GM21825 (cell line): ENCODE data around the gene URB2.
"Not testable (repeated sequence)": the region's sequence is repeated elsewhere in the genome, so short reads cannot be mapped to it uniquely, and the experiment has no call there.

Experiments used
- ATAC-seq: cut with Tn5 transposase; IDR thresholded peaks from one replicate; pipeline ENCODE4 v1.9.1; 2021; ENCODE audit warnings: mild to moderate bottlenecking, moderate library complexity; ENCODE audit not compliant: unreplicated experiment

The URB2 gene

DNA sequence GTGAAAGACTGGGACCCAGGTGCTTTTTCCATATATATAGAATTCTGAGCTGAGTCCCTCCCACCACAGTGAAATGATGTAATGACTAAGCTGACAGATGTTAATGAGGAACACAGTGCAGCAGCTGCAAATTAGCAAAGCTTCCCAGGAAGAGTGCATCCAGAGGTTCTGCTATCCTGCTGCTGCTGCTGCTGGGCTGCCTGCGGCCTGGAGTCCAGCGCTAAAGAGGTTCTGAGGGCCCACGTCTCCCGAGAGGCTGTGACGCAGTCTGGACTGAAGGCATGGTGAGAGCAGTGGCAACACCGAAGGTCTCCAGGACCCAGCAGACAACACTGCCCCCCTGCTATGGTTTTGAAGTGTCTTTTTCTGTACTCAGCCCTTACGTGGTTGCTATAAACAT, 63.9 kb downstream of the URB2 start:
- ATAC-seq = no peak

DNA sequence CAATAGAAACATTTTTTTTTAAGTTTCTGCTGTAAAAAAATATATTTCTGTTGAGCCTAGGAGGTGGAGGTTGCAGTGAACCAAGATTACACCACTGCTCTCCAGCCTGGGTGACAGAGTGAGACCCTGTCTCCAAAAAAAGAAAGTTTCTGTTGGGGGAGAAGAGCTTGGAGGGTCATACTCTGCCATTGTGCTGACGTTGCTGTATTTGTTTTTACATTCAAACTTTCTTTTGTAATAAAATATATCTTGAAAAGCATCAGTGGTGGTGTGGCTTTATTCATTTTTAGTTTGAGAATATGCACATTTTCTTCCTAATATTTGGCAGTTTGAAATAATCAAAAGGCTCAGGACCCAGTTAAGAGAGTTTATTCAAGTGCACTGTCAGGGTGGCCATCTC, 64.6 kb downstream of the URB2 start:
- ATAC-seq = no peak

DNA sequence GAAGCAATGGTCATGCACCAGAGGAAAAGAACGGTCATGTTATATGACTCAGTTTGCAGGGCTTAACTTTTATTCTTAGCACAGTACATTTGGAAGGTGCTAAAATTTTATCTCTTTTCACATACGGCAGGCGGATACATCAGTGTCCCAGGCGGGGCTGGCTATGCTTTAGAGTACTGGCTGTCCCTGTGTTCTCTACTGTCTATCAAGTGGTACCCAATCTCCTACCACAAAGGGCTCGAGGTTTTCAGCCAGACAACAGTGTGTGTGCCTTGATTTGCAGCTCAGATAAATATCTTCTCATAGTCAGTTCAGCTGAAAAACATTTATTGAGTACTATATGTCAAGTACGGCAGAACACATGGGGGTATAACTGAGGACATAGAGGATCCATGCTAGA, 65.3 kb downstream of the URB2 start:
- ATAC-seq = no peak

DNA sequence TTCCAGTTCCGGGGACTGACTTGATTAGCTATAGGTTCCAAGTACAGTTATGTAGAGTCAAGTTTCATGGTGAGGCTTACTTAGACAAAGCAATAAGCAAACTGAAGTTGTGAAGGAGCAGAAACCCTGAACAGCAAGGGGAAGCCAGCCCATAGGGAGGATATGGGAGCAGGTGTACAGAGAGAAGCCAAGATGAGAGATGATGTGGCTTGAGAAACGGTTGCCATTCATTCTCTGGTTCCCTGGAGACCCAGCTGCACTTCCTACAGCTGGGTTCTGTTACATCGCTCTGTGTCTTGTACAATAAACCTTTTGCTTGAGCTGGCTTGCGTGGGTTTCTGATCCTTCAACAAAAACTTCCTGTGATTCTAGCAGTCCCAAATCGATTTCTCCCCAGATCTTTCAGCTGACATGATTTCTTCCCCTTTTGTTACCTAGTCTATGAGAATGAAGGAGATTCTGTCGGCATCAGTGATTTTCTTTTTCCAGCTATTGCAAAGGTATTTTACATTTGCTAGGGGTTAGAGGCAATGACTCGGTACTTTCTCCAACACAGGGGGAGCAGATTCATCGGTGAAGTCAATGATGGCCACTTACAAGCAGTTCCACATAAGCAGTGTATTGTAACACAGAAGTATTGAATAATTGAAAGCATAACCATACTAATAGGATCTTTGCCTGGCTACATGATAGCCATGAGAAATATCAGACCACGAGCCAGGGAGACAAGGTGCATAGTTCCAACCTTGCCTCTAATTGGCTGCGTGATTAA, 67.3 kb downstream of the URB2 start:
- ATAC-seq = peak; percentile 62

DNA sequence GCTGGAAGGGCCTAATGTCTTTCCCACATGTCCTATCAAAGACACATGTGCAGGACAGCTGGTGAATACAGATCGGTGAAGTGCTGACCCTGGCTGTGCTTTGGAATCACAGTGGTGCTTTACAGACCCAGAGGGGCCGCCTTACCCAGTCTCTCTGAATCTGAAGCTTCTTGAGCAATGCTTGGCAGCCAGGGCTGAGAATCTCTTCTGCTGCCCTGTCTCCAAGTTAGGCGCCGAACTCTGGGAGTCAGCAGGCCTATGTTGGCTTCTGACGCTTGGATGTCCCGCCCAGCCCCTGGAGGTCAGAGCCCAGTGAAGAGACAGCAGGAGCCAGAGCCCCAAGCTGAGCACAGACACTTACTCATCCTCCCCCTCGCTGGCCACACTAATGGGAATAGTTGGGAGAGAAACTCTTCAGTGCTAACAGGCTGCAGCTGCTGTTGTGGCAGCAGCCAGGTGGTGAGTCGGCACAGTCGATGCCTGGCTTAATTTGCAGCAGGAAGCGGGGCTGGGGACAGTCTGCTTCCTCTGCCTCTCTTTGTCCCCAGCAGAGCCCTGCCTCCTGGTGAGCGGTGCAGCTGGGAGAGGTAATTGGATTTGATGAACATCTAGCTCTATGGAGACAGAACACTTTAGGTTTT, 68.1 kb downstream of the URB2 start:
- no peak for ATAC-seq

- no peak for ATAC-seq
These were observed 70.3 kb downstream of the URB2 start for GRCh38 chr1:229696385-229696784.

DNA sequence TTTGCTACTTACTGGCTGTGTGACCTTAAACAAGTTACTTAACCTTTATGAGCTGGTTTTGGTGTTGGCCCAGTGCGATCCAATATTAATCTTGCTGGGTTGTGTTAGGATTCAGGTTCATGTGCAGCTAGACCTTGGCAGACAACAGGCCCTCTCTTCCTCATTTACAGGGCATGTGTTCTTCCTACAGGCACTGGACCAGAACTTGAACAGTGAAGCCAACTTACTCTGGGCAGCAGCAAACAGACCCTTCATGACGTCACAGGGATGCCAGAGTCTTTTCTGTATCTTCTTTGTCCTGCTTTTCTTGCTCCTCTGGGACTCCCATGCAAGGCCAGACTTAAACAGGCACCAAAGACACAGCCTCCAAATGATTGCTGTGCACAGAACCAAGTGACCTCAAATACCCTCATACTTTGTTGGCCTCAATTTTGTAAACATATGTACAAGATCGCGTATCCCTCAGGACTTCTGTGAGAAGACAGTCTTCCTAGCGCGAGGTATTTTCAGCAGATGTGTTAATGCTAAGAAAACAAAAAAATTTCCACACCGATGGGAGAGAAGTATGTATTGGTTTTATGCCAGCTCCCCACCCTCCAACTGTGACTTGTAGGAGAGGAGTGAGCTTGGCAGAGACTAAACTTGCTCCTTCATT, 73.7 kb downstream of the URB2 start:
- ATAC-seq = no peak

- ATAC-seq = no peak
These were observed 78.1 kb downstream of the URB2 start for GRCh38 chr1:229704157-229704556.

DNA sequence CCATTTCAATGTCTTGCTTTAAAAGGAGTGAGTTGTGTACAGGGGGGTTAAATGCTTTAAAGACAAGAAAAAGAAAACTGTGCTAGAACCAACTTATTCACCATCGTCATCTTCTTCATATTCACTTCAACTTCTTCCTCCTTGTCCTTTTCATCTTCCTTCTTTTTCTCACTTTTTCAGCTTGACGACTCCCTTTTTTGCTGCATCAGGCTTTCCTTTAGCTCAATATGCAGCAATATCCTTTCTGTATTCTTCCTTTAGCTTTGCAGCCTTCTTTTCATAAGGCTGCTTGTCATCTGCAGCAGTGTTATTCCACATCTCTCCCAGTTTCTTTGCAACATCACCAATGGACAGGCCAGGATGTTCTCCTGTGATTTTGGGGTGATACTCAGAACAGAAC, 79.1 kb downstream of the URB2 start:
- not testable (repeated sequence) for ATAC-seq

DNA sequence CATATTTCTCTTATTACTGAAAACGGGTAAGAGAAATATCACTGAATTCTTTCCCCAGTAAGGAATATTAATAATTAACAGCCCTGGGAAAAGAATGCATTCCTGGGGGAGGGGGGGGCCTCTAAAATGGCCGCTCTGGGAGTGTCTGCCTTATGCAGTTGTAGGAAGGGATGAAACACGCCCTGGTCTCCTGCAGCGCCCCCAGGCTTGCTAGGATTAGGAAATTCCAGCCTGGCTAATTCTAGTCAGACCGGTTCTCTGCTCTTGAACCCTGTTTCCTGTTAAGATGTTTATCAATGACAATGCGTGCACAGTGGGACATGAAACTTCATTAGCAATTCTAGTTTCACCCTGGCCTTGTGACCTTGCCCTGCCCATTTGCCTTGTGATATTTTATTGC, 81.1 kb downstream of the URB2 start:
- not testable (repeated sequence) for ATAC-seq

DNA sequence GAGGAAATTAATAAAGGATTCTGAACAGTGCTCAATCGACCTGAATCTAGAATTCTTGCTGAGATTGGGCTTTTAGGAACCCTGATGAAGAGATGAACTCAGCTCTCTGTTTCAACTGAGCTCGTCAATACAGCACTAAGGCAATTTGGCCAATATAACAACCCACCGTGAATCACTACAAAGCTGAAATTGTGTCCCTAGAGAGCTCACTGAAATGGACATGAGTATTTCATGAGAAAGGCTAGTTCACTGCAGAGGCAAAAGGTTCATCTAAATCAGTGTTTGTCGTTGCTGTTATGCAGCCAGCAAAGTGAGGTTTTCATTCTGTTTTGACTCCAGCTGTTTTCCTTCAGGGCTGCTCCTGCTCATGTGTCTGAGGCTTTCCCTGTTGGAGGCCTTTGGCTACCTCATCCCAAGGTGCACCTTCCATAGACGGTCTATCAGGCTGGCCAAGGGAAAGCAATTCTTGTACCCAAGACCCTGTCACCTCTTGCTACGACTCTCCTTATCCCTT, 83.5 kb downstream of the URB2 start:
- ATAC-seq = no peak
